GM12878 (cell line): Measurements from ENCODE around the gene TEC. TPM values are rescaled to one million over a fixed set of nuclear protein-coding genes. Genes with fewer than 3 reads are reported as not detected.
A peak's percentile ranks its signal among the peaks of the same experiment; 100 is the strongest.

ENCODE experiments used
- ATAC-seq: fragments of 200-7000 bp; cut with Tn5 transposase; 3 replicates; pipeline ENCODE4 v1.9.1; 2020; ENCODE audit warnings: mild to moderate bottlenecking, moderate library complexity
- BruUV-seq: library from RNA; stranded (reverse); fragments of 400-500 nt; replicated peaks from 2 replicates; lab custom pipeline; 2021; lab: Mats Ljungman, UMichigan
- CTCF ChIA-PET: fragments of 300-600 bp; sonication (Branson Sonifier 250); formaldehyde crosslinking; extraction: SDS; loops from one replicate; lab custom pipeline; 2021; ENCODE audit warnings: inconsistent platforms; lab: Yijun Ruan, JAX
- POLR2A ChIA-PET: fragments of 350-600 bp; formaldehyde crosslinking; extraction: SDS; loops from one replicate; lab custom pipeline; 2021; ENCODE audit warnings: inconsistent platforms; lab: Charles Lee
- RAD21 ChIA-PET: fragments of 300-600 bp; sonication (Branson Sonifier 250); formaldehyde crosslinking; loops from one replicate; lab custom pipeline; 2023; ENCODE audit warnings: antibody characterized with exemption; ENCODE audit not compliant: unreplicated experiment; lab: Charles Lee
- SMC1A ChIA-PET: fragments of 300-600 bp; sonication (Branson Sonifier 250); formaldehyde crosslinking; loops from one replicate; lab custom pipeline; 2023; ENCODE audit not compliant: unreplicated experiment, uncharacterized antibody; lab: Charles Lee
- DNase-seq: peaks from one replicate; pipeline ENCODE4 v3.0.0-alpha.2; 2011; ENCODE audit warnings: low read depth, low spot score
- FAIRE-seq: peaks from 3 replicates; lab custom pipeline; 2011; peaks lifted over from hg19 to GRCh38; lab: Jason Lieb, UNC
- H2AFZ ChIP-seq: 2 replicates; pipeline ENCODE4 v1.6.0; 2011; ENCODE audit warnings: low read depth, low read length, control low read depth; ENCODE audit not compliant: control insufficient read depth
- H3K27ac ChIP-seq: 2 replicates; pipeline ENCODE4 v1.5.1; 2011; ENCODE audit warnings: control low read depth; ENCODE audit not compliant: control insufficient read depth, insufficient read depth
- H3K27me3 ChIP-seq, 2 experiments: replicated peaks in 1 of 2; 2 replicates each; pipeline versions ENCODE4 v1.6.0 to v1.6.1; 2011; ENCODE audit warnings: low read length in 1 of 2; ENCODE audit not compliant: control insufficient read depth in 2 of 2, insufficient read depth in 2 of 2
- H3K36me3 ChIP-seq, 2 experiments: 2 replicates each; pipeline ENCODE4 v1.5.1; 2011; ENCODE audit warnings: low read length in 1 of 2; ENCODE audit not compliant: control insufficient read depth in 2 of 2, insufficient read depth in 2 of 2
- H3K4me1 ChIP-seq: 2 replicates; pipeline ENCODE4 v1.6.1; 2011; ENCODE audit warnings: mild to moderate bottlenecking, low read length, moderate library complexity, mixed read lengths; ENCODE audit not compliant: control insufficient read depth, insufficient read depth
- H3K4me2 ChIP-seq: 2 replicates; pipeline ENCODE4 v1.6.0; 2011; ENCODE audit warnings: control low read depth; ENCODE audit not compliant: control insufficient read depth, insufficient read depth
- H3K4me3 ChIP-seq: fragments of 200-600 bp; sonication (generic); 2 replicates; pipeline ENCODE4 v1.5.1; 2016
- H3K79me2 ChIP-seq: 2 replicates; pipeline ENCODE4 v1.6.0; 2011; ENCODE audit warnings: low read length; ENCODE audit not compliant: control insufficient read depth, insufficient read depth
- H3K9ac ChIP-seq: 2 replicates; pipeline ENCODE4 v1.8.0; 2011; ENCODE audit warnings: low read length, control low read depth, mixed read lengths; ENCODE audit not compliant: control insufficient read depth, insufficient read depth
- H3K9me3 ChIP-seq: replicated peaks from 3 replicates; pipeline ENCODE4 v1.5.1; 2011; ENCODE audit warnings: mild to moderate bottlenecking, low read length; ENCODE audit not compliant: control insufficient read depth, insufficient read depth
- H4K20me1 ChIP-seq: 2 replicates; pipeline ENCODE4 v1.6.0; 2011; ENCODE audit not compliant: control insufficient read depth, insufficient read depth
- ETV6 ChIP-seq, 2 experiments: fragments of 450-650 bp in 1 of 2; IDR thresholded peaks in 1 of 2; conservative IDR thresholded peaks in 1 of 2; 2 replicates each; pipeline ENCODE4 v1.6.1; 2014; ENCODE audit warnings: antibody characterized with exemption in 1 of 2, borderline replicate concordance in 1 of 2, low read depth in 1 of 2, mild to moderate bottlenecking in 1 of 2, moderate library complexity in 1 of 2
- POLR2AphosphoS2 ChIP-seq: IDR thresholded peaks from 2 replicates; pipeline ENCODE4 v1.6.1; 2011; ENCODE audit warnings: low read depth, mild to moderate bottlenecking, low read length, improper control_type of control experiment, moderate library complexity
- RUNX3 ChIP-seq: IDR thresholded peaks from 2 replicates; pipeline ENCODE4 v1.6.1; 2012; ENCODE audit warnings: low read length, inconsistent platforms
- TCF12 ChIP-seq: IDR thresholded peaks from 2 replicates; pipeline ENCODE4 v1.6.1; 2011; ENCODE audit warnings: low read depth, mild to moderate bottlenecking, low read length
- YBX1 ChIP-seq: fragments of 450-650 bp; IDR thresholded peaks from 2 replicates; pipeline ENCODE4 v1.6.1; 2016; ENCODE audit warnings: antibody characterized with exemption
- WGBS: methylation state at CpG from one replicate; pipeline ENCODE4 v1.1.6; 2016; ENCODE audit warnings: low lambda C conversion rate; ENCODE audit not compliant: insufficient replicate concordance, insufficient coverage; ENCODE audit errors: missing lambda C conversion rate; 5-methylcytosine and 5-hydroxymethylcytosine counted together
- in situ Hi-C: fragments of 300-500 bp; cut with MboI; formaldehyde crosslinking; loops from 9 replicates; pipeline ENCODE4 v1.14.3; 2018; ENCODE audit warnings: mixed read lengths
- intact Hi-C: fragments of 100-400 bp; cut with micrococcal nuclease; formaldehyde crosslinking; loops from one replicate; pipeline ENCODE4 v1.14.2; 2022; ENCODE audit not compliant: unreplicated experiment
- polyA plus RNA-seq, 11 experiments: library from polyadenylated mRNA; depleted of rRNA in 4 of 11; unstranded in 6 of 11; stranded (reverse) in 5 of 11; fragments of >200 nt; fragmentation: Nextera tagmentation in 4 of 11; fragmentation: Illumina TruSeq in 1 of 11; extraction: Ambion mirVana in 4 of 11; extraction: Trizol in 1 of 11; gene quantifications; 1 replicate in 1 of 11; 2 replicates in 10 of 11; pipeline versions ENCODE4 v1.2.1 to v1.2.3, GENCODE V29; 2011 to 2016; ENCODE audit warnings: inconsistent platforms in 2 of 11, missing spikeins in 2 of 11, low read depth in 1 of 11
- total RNA-seq, 4 experiments: library from RNA; depleted of rRNA in 3 of 4; stranded (reverse); fragments of >200 nt in 3 of 4; fragmentation: Illumina TruSeq in 1 of 4; extraction: Trizol in 1 of 4; gene quantifications; 2 replicates each; pipeline versions ENCODE4 v1.2.1 to v1.2.3, GENCODE V29; 2013 to 2021
- TF ChIP-seq, protein P1 (sequence below): fragments of 450-650 bp; IDR thresholded peaks from 2 replicates; pipeline ENCODE4 v1.6.1; 2016; ENCODE audit warnings: mild to moderate bottlenecking

TEC gene
- total and polyA plus RNA-seq, 10 of the 15 experiments (the other 5 are each of a cell fraction or from before 2014, with no cell fraction given): 7.4 to 27.2 (median 17.1) TPM

DNA sequence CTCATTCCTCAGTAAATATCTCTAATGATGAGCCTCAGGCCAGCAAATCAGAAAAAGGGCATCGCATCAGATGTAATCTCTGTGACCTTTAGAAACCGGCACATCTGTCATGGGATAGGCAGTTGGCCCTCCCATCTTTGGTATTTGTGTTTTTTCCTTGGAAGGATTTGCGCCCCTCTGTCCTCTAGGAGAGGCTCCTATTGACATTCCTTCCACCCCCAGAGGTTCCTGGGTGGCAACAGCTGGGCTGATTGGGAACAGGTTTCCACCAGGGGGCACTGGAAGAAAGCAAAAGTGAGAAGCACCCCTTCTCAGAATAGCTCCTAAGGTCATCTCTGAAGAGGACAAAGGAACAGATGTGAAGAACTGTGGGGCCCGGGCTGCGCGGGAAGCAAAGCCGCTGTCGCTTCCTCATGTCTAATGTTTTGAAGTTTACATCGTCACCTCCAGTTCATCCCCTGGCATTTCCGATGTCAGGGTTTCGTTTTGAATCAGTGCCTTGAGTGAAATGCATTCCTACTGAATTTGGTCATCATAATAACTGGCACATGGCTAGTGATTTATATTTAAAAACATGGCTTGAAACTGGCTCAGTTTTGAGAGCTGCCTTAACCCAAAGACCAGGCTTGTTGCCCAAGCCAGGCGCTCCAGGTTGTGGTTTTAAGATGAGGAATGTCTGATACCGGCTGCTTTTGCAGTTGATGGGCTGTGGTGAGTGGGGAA lies 141.8 kb downstream of the TEC start (continued):
- peak; percentile 55 for TF ChIP-seq RUNX3
- TF ChIP-seq, protein P1, sequence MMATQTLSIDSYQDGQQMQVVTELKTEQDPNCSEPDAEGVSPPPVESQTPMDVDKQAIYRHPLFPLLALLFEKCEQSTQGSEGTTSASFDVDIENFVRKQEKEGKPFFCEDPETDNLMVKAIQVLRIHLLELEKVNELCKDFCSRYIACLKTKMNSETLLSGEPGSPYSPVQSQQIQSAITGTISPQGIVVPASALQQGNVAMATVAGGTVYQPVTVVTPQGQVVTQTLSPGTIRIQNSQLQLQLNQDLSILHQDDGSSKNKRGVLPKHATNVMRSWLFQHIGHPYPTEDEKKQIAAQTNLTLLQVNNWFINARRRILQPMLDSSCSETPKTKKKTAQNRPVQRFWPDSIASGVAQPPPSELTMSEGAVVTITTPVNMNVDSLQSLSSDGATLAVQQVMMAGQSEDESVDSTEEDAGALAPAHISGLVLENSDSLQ: peak; percentile 34; the same call in 1 of the 2 replicates
- TF ChIP-seq ETV6 (conservative IDR thresholded peaks at IDR 0.05 in 1 of 2, IDR thresholded peaks at IDR 0.05 in 1 of 2; ENCODE audit: borderline replicate concordance in 1 of 2, low read depth in 1 of 2): peak in 1 of 2 experiments; percentile 95; a peak in 2 of 4 replicates
- TF ChIP-seq TCF12: peak; percentile 65; the same call in 1 of the 2 replicates

DNA sequence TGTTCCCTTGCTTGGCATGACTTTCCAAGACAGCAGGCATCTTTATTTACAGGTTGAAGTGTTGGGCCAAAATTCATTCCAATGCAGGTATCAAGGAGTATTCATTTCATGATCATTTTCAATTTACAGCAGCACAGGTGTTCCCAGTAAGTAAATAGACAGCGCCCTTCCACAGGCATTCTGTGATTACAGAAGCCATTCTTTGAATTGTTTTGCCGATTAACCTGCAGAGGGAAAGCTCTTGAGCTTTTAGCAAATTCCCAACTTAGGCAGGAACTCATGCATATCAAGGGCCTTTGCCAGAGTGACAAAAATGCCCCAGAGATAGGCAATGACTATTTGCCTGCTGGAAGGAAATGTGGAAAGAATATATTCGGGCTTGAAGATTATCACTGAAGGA lies 142.4 kb downstream of the TEC start:
- no peak overlapping the region for H2AFZ ChIP-seq
- CTCF ChIA-PET: interaction anchor here (0.7 to 6.7 kb wide), 19 partner anchors 9 to 216 kb away, joined by 3 to 71 read pairs (median 5); no protein-coding TSS in a partner anchor
- peaks cover 15% of the 10 kb centered on the region for H3K4me1 ChIP-seq
- TF ChIP-seq YBX1 (no peak), POLR2AphosphoS2 (peak; percentile 27; the same call in 1 of the 2 replicates)
- H3K36me3 ChIP-seq: no peaks in the 10 kb centered on the region
- DNase-seq (no peak), ATAC-seq (no peak), FAIRE-seq (no peak)
- H3K27ac ChIP-seq: no peak overlapping the region
- RAD21 ChIA-PET: interaction anchor here (0.7 to 4.0 kb wide), 13 partner anchors 11 to 163 kb away, joined by 3 to 39 read pairs (median 5); no protein-coding TSS in a partner anchor
- BruUV-seq: no TSS peak
- H3K79me2 ChIP-seq: no peaks in the 10 kb centered on the region
- POLR2A ChIA-PET: interaction anchor here (0.9 to 1.0 kb wide), 2 partner anchors 11 to 77 kb away, joined by 3 read pairs; no protein-coding TSS in a partner anchor
- no peaks in the 10 kb centered on the region for H3K27me3 ChIP-seq
- SMC1A ChIA-PET: interaction anchor here (0.7 to 5.0 kb wide), 13 partner anchors 9 to 169 kb away, joined by 3 to 50 read pairs (median 5); no protein-coding TSS in a partner anchor
- H3K9me3 ChIP-seq: no peaks in the 10 kb centered on the region
- intact Hi-C loops: loop anchor here (5.0 kb wide), 1 partner anchor 165 kb away; no protein-coding TSS in a partner anchor
- H3K4me3 ChIP-seq: no peak overlapping the region
- no peaks in the 10 kb centered on the region for H4K20me1 ChIP-seq
- no peak overlapping the region for H3K9ac ChIP-seq
- no peak overlapping the region for H3K4me2 ChIP-seq
- in situ Hi-C loops: no loop called here
- 67% methylated on average over 3 of the region's 3 CpGs for WGBS
